T-helper 1 cell treated with Interleukin-12 subunit alpha and Interleukin-12 subunit beta and Interleukin-4 antibody, amounts not matched to agents 30 μg/mL and 1 μg/mL, for 36 hours (primary cell): ENCODE results near the gene ORM1.
"Not testable (repeated sequence)": the region's sequence is repeated elsewhere in the genome, so short reads cannot be mapped to it uniquely, and the experiment has no call there.

Experiments
- H3K27ac Mint-ChIP-seq: one replicate; pipeline ENCODE4 v1.8.0; 2021; ENCODE audit warnings: mild to moderate bottlenecking, mixed read lengths
- H3K27me3 Mint-ChIP-seq: one replicate; pipeline ENCODE4 v1.8.0; 2021; ENCODE audit warnings: low read depth, mixed read lengths
- H3K36me3 Mint-ChIP-seq: one replicate; pipeline ENCODE4 v1.8.0; 2021; ENCODE audit warnings: low read depth, mixed read lengths
- H3K4me1 Mint-ChIP-seq: one replicate; pipeline ENCODE4 v1.8.0; 2021; ENCODE audit warnings: low read depth, mixed read lengths
- H3K4me3 Mint-ChIP-seq: one replicate; pipeline ENCODE4 v1.8.0; 2021; ENCODE audit warnings: mild to moderate bottlenecking, moderate library complexity, mixed read lengths
- H3K9me3 Mint-ChIP-seq: one replicate; pipeline ENCODE4 v1.8.0; 2021; ENCODE audit warnings: mixed read lengths

Gene ORM1

GRCh38 chr9:114322831-114323531 is at the start of gene ORM1:
TSS of gene ORM1 (plus strand) at chr9:114323098. CDS start at chr9:114323134, 36 bp downstream.
- H3K4me1 Mint-ChIP-seq, H3K27ac Mint-ChIP-seq: not testable (repeated sequence)

DNA sequence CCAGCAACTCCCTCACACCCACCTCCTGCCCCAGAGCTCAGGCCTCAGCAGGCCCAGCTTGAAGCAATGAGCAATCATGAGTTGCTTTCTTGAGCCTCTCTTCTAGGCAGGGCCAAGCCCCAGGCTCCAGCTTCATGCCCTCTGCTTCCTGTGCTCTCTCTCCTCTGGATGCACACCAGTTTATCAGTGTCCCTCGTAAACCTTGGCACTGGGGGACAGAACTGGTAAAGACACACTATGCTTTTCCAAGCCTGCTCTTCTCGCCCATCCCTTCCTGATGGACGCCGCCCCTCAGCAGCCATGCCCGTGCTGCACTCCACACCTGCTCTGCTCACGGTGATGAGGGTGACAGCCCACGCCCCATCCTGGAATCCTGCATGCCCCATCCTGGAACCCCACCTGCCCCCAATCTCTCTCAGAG is 49.4 kb upstream of the ORM1 start:
- no peaks in the 10 kb centered on the region for H3K9me3 Mint-ChIP-seq
- no peak overlapping the region for H3K27ac Mint-ChIP-seq

More at GRCh38 chr9:114322831-114323531, at the start of gene ORM1:
- not testable (repeated sequence) for H3K4me3 Mint-ChIP-seq, H3K27me3 Mint-ChIP-seq, H3K36me3 Mint-ChIP-seq, H3K9me3 Mint-ChIP-seq

GRCh38 chr9:114274217-114274616 is 48.7 kb upstream of the ORM1 start:
- H3K36me3 Mint-ChIP-seq: no peaks in the 10 kb centered on the region

More for the DNA sequence above, 49.4 kb upstream of the ORM1 start:
- H3K36me3 Mint-ChIP-seq: no peaks in the 10 kb centered on the region
- H3K4me3 Mint-ChIP-seq: no peak overlapping the region
- H3K27me3 Mint-ChIP-seq: no peaks in the 10 kb centered on the region
- no peaks in the 10 kb centered on the region for H3K4me1 Mint-ChIP-seq

GRCh38 chr9:114275246-114276004 is 47.5 kb upstream of the ORM1 start:
- Mint-ChIP-seq H3K27ac (no peak overlapping the region), H3K9me3 (no peaks in the 10 kb centered on the region), H3K36me3 (no peaks in the 10 kb centered on the region), H3K4me1 (no peaks in the 10 kb centered on the region), H3K27me3 (no peaks in the 10 kb centered on the region), H3K4me3 (no peak overlapping the region)

More at GRCh38 chr9:114274217-114274616, 48.7 kb upstream of the ORM1 start:
- no peaks in the 10 kb centered on the region for H3K27me3 Mint-ChIP-seq
- H3K27ac Mint-ChIP-seq: no peak overlapping the region
- no peaks in the 10 kb centered on the region for H3K9me3 Mint-ChIP-seq
- no peak overlapping the region for H3K4me3 Mint-ChIP-seq
- H3K4me1 Mint-ChIP-seq: no peaks in the 10 kb centered on the region

GRCh38 chr9:114276908-114277821 is 45.7 kb upstream of the ORM1 start:
- no peaks in the 10 kb centered on the region for H3K36me3 Mint-ChIP-seq
- no peaks in the 10 kb centered on the region for H3K4me1 Mint-ChIP-seq
- H3K9me3 Mint-ChIP-seq: no peaks in the 10 kb centered on the region
- no peak overlapping the region for H3K4me3 Mint-ChIP-seq
- H3K27me3 Mint-ChIP-seq: no peaks in the 10 kb centered on the region
- no peak overlapping the region for H3K27ac Mint-ChIP-seq

DNA sequence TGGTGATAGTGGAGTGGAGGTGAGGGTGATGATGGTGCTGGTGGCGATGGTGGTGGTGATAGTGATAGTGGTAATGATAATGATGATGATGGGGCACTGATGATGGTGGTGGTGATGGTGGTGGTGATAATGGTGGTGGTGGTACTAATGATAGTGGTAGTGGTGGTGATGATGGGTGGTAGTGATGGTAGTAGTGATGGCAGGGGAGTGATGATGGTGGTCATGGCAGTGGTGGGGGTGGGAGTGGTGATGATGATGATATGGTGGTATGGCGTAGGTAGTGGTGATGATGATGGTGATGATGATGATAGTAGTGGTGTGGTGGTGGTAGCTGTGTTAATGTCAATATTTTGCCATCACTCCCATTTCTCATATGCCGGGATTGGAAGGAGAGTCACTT is 44.5 kb upstream of the ORM1 start:
- Mint-ChIP-seq H3K4me1 (no peaks in the 10 kb centered on the region), H3K36me3 (no peaks in the 10 kb centered on the region), H3K4me3 (no peak overlapping the region), H3K9me3 (no peaks in the 10 kb centered on the region), H3K27me3 (no peaks in the 10 kb centered on the region), H3K27ac (no peak overlapping the region)

DNA sequence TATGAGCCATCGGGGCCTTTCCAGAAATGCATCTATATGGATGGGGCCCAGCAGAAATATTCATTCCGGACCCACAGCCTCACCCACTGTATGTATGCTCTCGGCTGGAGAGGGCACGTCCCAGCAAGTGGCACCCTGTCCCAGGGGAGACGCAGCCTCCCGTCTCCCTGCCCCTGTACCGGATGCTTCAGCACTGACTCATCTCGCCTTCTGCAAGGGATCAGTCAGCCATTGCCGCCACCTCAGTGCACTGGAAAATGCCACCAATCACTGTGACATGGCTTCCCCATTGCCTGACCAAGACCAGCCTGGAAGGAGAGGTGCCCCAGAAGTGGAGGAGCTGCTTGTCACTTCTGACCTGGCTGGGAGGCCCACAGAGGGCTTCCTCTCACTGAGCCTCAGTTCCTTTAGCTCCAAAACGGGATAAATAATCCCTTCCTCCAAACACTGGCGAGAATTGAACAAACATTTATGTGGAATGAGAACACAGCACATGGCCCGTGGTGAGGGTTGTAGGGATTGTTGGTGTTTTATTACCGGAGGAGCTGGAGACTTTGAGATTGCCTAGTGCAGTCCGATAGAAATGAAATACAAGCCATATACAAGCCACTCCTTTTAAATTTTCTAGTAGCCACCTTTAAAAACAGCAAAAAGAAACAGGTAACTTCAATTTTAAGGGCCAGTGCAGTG is 43.9 kb upstream of the ORM1 start:
- H3K4me1 Mint-ChIP-seq: no peaks in the 10 kb centered on the region
- H3K36me3 Mint-ChIP-seq: no peaks in the 10 kb centered on the region
- H3K9me3 Mint-ChIP-seq: no peaks in the 10 kb centered on the region

DNA sequence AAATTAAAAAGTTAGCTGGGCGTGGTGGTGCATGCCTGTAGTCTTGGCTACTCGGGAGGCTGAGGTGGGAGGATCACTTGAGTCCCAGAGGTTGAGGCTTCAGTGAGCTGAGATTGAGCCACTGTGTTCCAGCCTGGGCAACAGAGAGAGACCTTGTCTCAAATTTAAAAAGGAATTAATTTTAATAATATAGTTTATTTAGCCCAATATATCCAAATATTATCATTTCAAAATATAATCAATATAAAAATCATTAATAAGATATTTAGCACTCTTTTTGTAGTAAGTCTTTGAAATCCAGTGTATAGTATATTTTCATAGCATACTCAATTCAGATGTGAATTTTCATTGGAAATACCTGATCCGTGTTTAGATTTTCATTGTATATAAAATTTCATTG is 43.2 kb upstream of the ORM1 start:
- Mint-ChIP-seq H3K27ac (no peak overlapping the region), H3K27me3 (no peaks in the 10 kb centered on the region), H3K9me3 (no peaks in the 10 kb centered on the region), H3K36me3 (no peaks in the 10 kb centered on the region), H3K4me1 (no peaks in the 10 kb centered on the region), H3K4me3 (no peak overlapping the region)

More for the DNA sequence above, 43.9 kb upstream of the ORM1 start:
- no peak overlapping the region for H3K27ac Mint-ChIP-seq
- H3K27me3 Mint-ChIP-seq: no peaks in the 10 kb centered on the region
- H3K4me3 Mint-ChIP-seq: no peak overlapping the region

- no peaks in the 10 kb centered on the region for H3K4me1 Mint-ChIP-seq
- H3K36me3 Mint-ChIP-seq: no peaks in the 10 kb centered on the region
- H3K27me3 Mint-ChIP-seq: no peaks in the 10 kb centered on the region
- no peak overlapping the region for H3K27ac Mint-ChIP-seq
- H3K9me3 Mint-ChIP-seq: no peaks in the 10 kb centered on the region
- no peak overlapping the region for H3K4me3 Mint-ChIP-seq
Measured at GRCh38 chr9:114280636-114281472, 42.0 kb upstream of the ORM1 start.

DNA sequence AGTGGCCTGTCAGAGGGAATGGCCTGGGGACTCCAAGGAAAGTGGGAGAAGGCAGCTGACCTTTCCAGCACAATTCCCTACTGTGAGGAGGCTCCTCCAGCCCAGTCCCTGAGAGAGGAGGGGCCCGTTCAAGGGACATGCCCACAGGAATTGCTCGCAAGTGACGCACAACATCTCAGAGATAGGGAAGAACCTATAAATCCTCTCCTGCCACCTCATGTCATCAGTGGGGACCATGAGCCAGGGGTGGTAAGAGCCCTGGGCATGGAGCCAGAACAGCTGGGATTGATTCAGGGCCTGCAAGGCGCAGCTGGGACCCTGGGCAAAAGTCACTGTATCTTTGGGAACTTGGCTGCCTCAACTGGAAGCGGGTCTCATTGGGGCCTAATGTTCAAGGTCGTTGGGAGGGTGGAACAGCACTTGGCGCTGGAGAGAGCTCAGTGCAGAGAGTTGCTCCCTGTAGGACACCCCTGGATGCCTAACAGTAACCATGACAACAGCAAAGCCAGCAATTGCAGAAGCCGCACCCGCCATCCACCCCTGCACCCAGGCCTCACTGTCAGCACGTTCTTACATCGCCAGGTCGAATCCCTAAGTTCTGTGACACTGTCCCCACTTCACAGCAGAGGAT is 41.3 kb upstream of the ORM1 start:
- no peak overlapping the region for H3K27ac Mint-ChIP-seq
- H3K4me1 Mint-ChIP-seq: no peaks in the 10 kb centered on the region
- H3K9me3 Mint-ChIP-seq: no peaks in the 10 kb centered on the region

GRCh38 chr9:114282104-114282485 is 40.8 kb upstream of the ORM1 start:
- Mint-ChIP-seq H3K27ac (no peak overlapping the region), H3K4me1 (no peaks in the 10 kb centered on the region), H3K4me3 (no peak overlapping the region), H3K36me3 (no peaks in the 10 kb centered on the region), H3K9me3 (no peaks in the 10 kb centered on the region), H3K27me3 (no peaks in the 10 kb centered on the region)

More for the DNA sequence above, 41.3 kb upstream of the ORM1 start:
- no peak overlapping the region for H3K4me3 Mint-ChIP-seq
- no peaks in the 10 kb centered on the region for H3K36me3 Mint-ChIP-seq
- H3K27me3 Mint-ChIP-seq: no peaks in the 10 kb centered on the region

DNA sequence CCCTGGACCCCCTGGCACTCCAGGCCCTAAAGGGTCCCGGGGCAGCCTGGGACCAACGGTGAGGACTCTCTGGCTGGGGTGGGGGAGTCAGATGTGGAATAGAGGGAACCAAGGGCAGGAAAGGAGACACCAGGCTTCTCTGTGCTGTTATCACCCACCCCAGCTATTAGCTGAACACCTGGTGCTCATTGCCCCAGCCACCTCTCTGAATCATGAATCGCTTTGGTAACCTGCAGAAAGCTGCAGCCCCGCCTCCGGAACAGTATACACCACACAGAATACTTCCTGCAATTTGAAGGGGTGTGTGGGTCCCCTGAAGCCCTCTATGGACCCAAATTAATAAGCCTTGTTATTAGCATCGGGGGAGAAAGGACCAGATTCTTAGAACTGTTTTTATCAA is 40.4 kb upstream of the ORM1 start:
- H3K27ac Mint-ChIP-seq: no peak overlapping the region
- no peaks in the 10 kb centered on the region for H3K36me3 Mint-ChIP-seq
- H3K4me1 Mint-ChIP-seq: no peaks in the 10 kb centered on the region
- H3K4me3 Mint-ChIP-seq: no peak overlapping the region
- no peaks in the 10 kb centered on the region for H3K9me3 Mint-ChIP-seq
- H3K27me3 Mint-ChIP-seq: no peaks in the 10 kb centered on the region

- no peaks in the 10 kb centered on the region for H3K36me3 Mint-ChIP-seq
- no peak overlapping the region for H3K27ac Mint-ChIP-seq
- no peaks in the 10 kb centered on the region for H3K4me1 Mint-ChIP-seq
- no peaks in the 10 kb centered on the region for H3K9me3 Mint-ChIP-seq
- no peaks in the 10 kb centered on the region for H3K27me3 Mint-ChIP-seq
- no peak overlapping the region for H3K4me3 Mint-ChIP-seq
Measured at GRCh38 chr9:114282926-114283325, 40.0 kb upstream of the ORM1 start.
